BE2C (cell line): ENCODE results near the gene SELENOM.
"Not testable (repeated sequence)": the region's sequence is repeated elsewhere in the genome, so short reads cannot be mapped to it uniquely, and the experiment has no call there.

Source experiments
- DNase-seq: peaks from one replicate; pipeline ENCODE4 v3.0.0-alpha.2; 2020
- H3K27me3 ChIP-seq: fragments of 250-450 bp; sonication (Bioruptor Pico); 2 replicates; pipeline ENCODE4 v1.5.1; 2020; ENCODE audit warnings: mild to moderate bottlenecking
- H3K36me3 ChIP-seq: fragments of 250-450 bp; sonication (Bioruptor Pico); 2 replicates; pipeline ENCODE4 v1.5.1; 2020; ENCODE audit warnings: mild to moderate bottlenecking
- H3K4me1 ChIP-seq: fragments of 250-450 bp; sonication (Bioruptor Pico); 2 replicates; pipeline ENCODE4 v1.5.1; 2020
- H3K4me3 ChIP-seq: 2 replicates; pipeline ENCODE4 v1.5.1; 2011; ENCODE audit warnings: low read depth, low read length
- H3K9me3 ChIP-seq: fragments of 250-450 bp; sonication (Bioruptor Pico); 2 replicates; pipeline ENCODE4 v1.5.1; 2020
- TF ChIP-seq, protein P1 (sequence below): IDR thresholded peaks from 2 replicates; pipeline ENCODE4 v1.5.1; 2012; ENCODE audit warnings: mild to moderate bottlenecking, low read depth, low read length

SELENOM gene

DNA sequence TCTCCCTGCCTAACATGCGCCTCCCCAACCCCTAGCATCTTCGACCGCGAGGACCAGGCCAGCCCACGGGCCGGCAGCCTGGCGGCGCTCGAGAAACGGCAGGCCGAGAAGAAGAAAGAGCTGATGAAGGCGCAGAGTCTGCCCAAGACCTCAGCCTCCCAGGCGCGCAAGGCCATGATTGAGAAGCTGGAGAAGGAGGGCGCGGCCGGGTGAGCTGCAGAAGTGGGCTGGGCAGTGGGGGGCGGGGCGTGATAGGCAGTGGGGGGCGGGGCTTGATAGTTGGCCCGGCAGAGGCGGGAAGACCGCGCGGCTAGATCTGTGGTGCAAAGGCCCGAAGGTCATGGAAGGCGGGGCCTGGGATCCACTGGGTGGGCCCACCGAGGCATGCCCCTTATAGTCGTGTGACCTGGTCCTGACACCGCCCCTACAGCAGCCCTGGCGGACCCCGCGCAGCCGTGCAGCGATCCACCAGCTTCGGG, 8.7 kb downstream of the SELENOM start:
- TF ChIP-seq, protein P1, sequence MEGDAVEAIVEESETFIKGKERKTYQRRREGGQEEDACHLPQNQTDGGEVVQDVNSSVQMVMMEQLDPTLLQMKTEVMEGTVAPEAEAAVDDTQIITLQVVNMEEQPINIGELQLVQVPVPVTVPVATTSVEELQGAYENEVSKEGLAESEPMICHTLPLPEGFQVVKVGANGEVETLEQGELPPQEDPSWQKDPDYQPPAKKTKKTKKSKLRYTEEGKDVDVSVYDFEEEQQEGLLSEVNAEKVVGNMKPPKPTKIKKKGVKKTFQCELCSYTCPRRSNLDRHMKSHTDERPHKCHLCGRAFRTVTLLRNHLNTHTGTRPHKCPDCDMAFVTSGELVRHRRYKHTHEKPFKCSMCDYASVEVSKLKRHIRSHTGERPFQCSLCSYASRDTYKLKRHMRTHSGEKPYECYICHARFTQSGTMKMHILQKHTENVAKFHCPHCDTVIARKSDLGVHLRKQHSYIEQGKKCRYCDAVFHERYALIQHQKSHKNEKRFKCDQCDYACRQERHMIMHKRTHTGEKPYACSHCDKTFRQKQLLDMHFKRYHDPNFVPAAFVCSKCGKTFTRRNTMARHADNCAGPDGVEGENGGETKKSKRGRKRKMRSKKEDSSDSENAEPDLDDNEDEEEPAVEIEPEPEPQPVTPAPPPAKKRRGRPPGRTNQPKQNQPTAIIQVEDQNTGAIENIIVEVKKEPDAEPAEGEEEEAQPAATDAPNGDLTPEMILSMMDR = no peak
- no peaks in the 10 kb centered on the region for H3K4me1 ChIP-seq
- H3K36me3 ChIP-seq = no peaks in the 10 kb centered on the region
- no peak for DNase-seq
- no peaks in the 10 kb centered on the region for H3K9me3 ChIP-seq
- H3K27me3 ChIP-seq = no peaks in the 10 kb centered on the region
- no peak overlapping the region for H3K4me3 ChIP-seq

DNA sequence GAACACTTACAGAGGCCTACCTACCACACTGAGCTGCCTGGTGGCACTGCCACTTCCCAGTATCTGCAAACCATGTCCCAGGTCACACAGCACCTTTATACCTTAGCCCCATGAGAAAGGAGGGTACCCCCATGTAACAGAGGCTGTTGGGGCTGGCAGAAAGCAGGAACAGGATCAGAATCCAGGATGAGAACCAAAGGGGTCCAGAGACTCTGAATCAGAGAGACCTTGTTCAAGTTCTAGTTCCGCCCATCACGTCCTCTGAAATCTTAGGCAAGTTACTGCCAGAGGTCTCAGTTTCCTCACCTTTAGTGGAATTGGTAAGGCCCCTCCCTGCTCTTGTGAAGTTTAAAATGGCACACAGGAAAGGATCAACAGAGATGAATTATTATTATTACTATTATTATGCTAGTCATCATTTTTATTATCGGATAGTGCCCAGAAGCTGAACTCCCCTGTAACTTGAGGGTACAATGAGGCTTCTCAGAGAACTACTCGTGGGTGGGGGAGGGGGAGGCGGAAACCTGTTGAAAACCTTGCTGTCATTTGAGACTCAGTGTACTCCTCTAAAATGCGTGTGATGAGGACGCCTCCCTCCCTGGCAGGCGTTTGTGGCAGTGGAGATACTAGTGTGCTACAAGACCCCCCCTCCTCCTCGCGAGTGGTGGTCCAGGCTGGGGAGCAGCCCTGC, 9.3 kb downstream of the SELENOM start:
- Histone ChIP-seq H3K4me1 (no peaks in the 10 kb centered on the region), H3K9me3 (no peaks in the 10 kb centered on the region), H3K36me3 (no peaks in the 10 kb centered on the region), H3K27me3 (no peaks in the 10 kb centered on the region), H3K4me3 (no peak overlapping the region)
- DNase-seq = no peak
- TF ChIP-seq, protein P1 = no peak

DNA sequence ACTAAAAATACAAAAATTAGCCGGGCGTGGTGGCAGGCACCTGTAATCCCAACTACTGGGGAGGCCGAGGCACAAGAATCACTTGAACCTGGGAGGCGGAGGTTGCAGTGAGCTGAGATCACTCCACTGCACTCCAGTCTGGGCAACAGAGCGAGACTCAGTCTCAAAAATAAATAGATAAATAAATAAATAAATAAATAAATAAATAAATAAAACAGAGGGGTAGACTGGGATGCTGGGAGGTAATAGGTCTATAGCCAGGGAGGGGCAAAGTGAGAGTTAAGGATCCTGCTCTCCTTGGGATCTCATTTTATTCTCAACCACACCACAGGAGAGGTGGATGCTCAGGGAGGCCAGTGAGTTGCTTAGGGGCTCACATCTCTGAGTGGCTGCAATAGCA, 9.8 kb downstream of the SELENOM start:
- not testable (repeated sequence) for H3K36me3 ChIP-seq, H3K4me3 ChIP-seq, H3K9me3 ChIP-seq, H3K27me3 ChIP-seq, H3K4me1 ChIP-seq, DNase-seq

DNA sequence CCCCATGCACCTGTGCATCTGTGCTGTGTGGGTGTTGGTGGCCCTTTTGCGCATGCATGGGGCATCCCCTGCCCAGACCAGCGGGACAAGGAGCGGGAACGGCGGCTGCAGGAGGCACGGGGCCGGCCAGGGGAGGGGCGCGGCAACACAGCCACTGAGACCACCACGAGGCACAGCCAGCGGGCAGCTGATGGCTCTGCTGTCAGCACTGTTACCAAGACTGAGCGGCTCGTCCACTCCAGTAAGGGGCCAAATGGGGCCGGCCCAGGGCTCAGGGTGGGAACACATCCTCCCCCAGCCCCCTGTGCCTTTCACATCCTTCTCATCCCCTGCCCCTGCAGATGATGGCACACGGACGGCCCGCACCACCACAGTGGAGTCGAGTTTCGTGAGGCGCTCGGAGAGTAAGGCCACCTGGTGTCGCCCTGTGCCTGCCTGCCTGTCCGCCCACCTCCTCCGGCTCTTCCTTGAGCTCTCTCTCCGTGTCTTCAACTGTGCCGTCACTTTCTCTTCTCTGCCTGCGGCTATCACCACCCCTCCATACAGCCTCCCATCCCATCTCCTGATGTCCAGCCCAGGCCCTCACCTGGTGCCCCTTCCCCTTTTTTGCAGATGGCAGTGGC, 10.6 kb downstream of the SELENOM start:
- no peaks in the 10 kb centered on the region for H3K27me3 ChIP-seq
- H3K4me1 ChIP-seq = no peaks in the 10 kb centered on the region
- H3K36me3 ChIP-seq = no peaks in the 10 kb centered on the region
- TF ChIP-seq, protein P1 = no peak
- no peaks in the 10 kb centered on the region for H3K9me3 ChIP-seq
- no peak overlapping the region for H3K4me3 ChIP-seq
- no peak for DNase-seq

DNA sequence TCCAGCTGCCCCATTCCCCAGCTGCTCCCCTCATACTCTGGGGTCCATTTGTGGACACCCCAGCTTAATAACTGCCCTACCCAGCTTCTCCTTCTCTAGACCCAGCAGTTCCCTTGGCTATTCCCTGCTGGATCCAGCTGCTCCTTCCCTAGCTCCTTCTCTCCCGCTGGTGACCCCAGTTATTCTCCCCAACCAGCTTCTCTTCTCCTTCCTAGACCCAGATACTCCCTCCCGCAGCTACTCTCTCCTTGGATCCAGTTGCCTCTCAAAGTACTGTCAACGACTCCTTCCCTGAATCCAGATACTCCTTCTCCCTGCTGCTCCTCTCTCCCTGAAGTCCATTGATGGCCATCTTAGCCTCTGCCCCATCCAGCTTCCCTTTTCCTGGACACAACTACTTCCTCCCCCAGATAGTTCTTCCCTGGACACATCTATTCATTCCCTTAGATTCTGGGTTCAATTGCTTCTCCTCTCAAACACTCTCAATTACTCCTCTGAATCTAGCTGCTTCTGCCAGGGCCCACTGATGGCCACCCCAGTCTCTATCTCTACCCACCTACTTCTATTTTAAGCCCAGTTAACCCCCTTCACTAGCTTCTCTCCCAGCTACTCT, 11.6 kb downstream of the SELENOM start:
- no peaks in the 10 kb centered on the region for H3K9me3 ChIP-seq

DNA sequence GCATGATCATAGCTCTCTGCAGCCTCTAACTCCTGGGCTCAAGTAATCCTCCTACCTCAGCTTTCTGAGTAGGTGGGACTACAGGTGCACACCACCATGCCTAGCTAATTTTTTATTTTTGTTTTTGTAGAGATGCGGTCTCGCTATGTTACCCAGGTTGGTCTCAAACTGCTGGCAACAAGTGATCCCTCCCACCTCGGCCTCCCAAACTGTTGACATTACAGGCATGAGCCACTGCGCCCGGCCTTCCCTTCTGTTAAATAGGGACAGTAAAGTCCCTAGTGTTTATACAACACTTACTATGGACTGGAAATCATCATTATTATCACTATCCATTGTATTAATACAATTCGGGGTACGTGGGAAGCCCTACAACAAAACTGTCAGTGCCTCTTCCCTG, 12.6 kb downstream of the SELENOM start:
- H3K27me3 ChIP-seq = no peaks in the 10 kb centered on the region
- no peak for DNase-seq
- no peaks in the 10 kb centered on the region for H3K9me3 ChIP-seq
- no peaks in the 10 kb centered on the region for H3K4me1 ChIP-seq
- no peaks in the 10 kb centered on the region for H3K36me3 ChIP-seq
- H3K4me3 ChIP-seq = no peak overlapping the region
- TF ChIP-seq, protein P1 = no peak

More for the DNA sequence above, 11.6 kb downstream of the SELENOM start:
- TF ChIP-seq, protein P1 = no peak
- H3K36me3 ChIP-seq = no peaks in the 10 kb centered on the region
- DNase-seq = no peak
- no peak overlapping the region for H3K4me3 ChIP-seq
- H3K27me3 ChIP-seq = no peaks in the 10 kb centered on the region
- H3K4me1 ChIP-seq = no peaks in the 10 kb centered on the region
